ENCODE results near the gene KRTAP3-3. TPM values are rescaled to one million over a fixed set of nuclear protein-coding genes. Genes with fewer than 3 reads are reported as not detected.

KRTAP3-3 gene
- total and polyA plus RNA-seq, 12 donors, result not detected

- intact Hi-C loops (cut with DNase I), result no loop called here
- 85 to 93% (median 90%) methylated on average over 3 of the region's 3 CpGs for WGBS, 4 donors
- no peak for DNase-seq
- Histone ChIP-seq H3K36me3 (replicated peaks in 1 of 2) (no peaks in the 10 kb centered on the region), H3K4me3 (no peak overlapping the region), H3K27me3 (peaks cover 5% of the 10 kb centered on the region), H3K27ac (no peak overlapping the region), H3K4me1 (replicated peaks in 1 of 2) (no peaks in the 10 kb centered on the region), H3K9me3 (replicated peaks in 1 of 3) (no peaks in the 10 kb centered on the region)
- TF ChIP-seq CTCF (IDR thresholded peaks at IDR 0.05) (no peak), POLR2A (IDR thresholded peaks at IDR 0.05) (no peak)
Measured at GRCh38 chr17:40980117-40980516, 13.8 kb downstream of the KRTAP3-3 start.

GRCh38 chr17:40978575-40979151, 15.3 kb downstream of the KRTAP3-3 start:
- 81 to 87% (median 83%) methylated on average over 9 to 13 of the region's 13 CpGs for WGBS, 4 donors
- H3K4me1 ChIP-seq (replicated peaks in 1 of 2), result no peaks in the 10 kb centered on the region
- H3K27me3 ChIP-seq, result peaks cover 5% of the 10 kb centered on the region
- H3K36me3 ChIP-seq (replicated peaks in 1 of 2), result no peaks in the 10 kb centered on the region
- TF ChIP-seq POLR2A (IDR thresholded peaks at IDR 0.05), result no peak
- no peak for TF ChIP-seq CTCF (IDR thresholded peaks at IDR 0.05)
- H3K4me3 ChIP-seq, result no peak overlapping the region
- H3K27ac ChIP-seq, result no peak overlapping the region
- intact Hi-C loops (cut with DNase I), result no loop called here
- no peak for DNase-seq
- H3K9me3 ChIP-seq (replicated peaks in 1 of 3), result no peaks in the 10 kb centered on the region

GRCh38 chr17:40975516-40975915, 18.4 kb downstream of the KRTAP3-3 start:
- no peaks in the 10 kb centered on the region for H3K4me1 ChIP-seq (replicated peaks in 1 of 2)

GRCh38 chr17:40974366-40974765, 19.6 kb downstream of the KRTAP3-3 start:
- no peaks in the 10 kb centered on the region for H3K9me3 ChIP-seq (replicated peaks in 1 of 3)
- no peak for DNase-seq
- H3K27me3 ChIP-seq, result peaks cover 7% of the 10 kb centered on the region
- no peak overlapping the region for H3K27ac ChIP-seq
- H3K4me3 ChIP-seq, result no peak overlapping the region
- no peaks in the 10 kb centered on the region for H3K36me3 ChIP-seq (replicated peaks in 1 of 2)
- intact Hi-C loops (cut with DNase I), result no loop called here
- no peaks in the 10 kb centered on the region for H3K4me1 ChIP-seq (replicated peaks in 1 of 2)
- 77 to 92% (median 87%) methylated on average over 3 of the region's 3 CpGs for WGBS, 4 donors
- no peak for TF ChIP-seq POLR2A (IDR thresholded peaks at IDR 0.05)
- TF ChIP-seq CTCF (IDR thresholded peaks at IDR 0.05), result no peak

More at GRCh38 chr17:40975516-40975915, 18.4 kb downstream of the KRTAP3-3 start:
- TF ChIP-seq CTCF (IDR thresholded peaks at IDR 0.05) (no peak), POLR2A (IDR thresholded peaks at IDR 0.05) (no peak)
- Histone ChIP-seq H3K27ac (no peak overlapping the region), H3K36me3 (replicated peaks in 1 of 2) (no peaks in the 10 kb centered on the region), H3K9me3 (replicated peaks in 1 of 3) (no peaks in the 10 kb centered on the region), H3K27me3 (peaks cover 5% of the 10 kb centered on the region), H3K4me3 (no peak overlapping the region)
- DNase-seq, result no peak
- intact Hi-C loops (cut with DNase I), result no loop called here

Data from adrenal gland (tissue), 12 donors.